ENCODE data around the gene ZIC5. TPM values are rescaled to one million over a fixed set of nuclear protein-coding genes. Genes with fewer than 3 reads are reported as not detected.

Gene ZIC5
- total and polyA plus RNA-seq, 2 of the 4 experiments (the other 2 are of a cell fraction): not detected

DNA sequence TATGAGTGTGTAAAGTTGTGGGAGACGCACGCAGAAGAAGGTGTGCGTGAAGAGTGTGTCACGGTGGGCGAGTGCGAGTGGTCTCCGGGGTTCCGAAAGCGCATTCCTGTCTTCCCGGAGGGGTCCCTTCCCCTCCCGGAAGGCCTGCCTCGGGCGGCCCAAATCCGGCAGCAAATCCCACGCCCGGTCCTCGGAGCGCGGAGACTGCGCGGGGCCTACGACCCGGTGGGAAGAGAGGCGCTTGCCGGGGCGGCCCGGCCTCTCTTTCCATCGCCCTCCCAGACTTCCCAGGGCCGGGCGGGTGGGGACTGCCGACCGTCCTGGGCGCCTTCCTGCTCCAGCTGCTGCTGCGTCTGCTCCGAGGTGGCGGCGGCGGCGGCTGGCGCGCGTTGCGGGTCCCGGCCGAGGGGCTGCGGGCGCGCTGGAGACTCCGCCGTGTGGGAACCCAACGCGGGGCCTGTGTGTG, 2.1 kb downstream of the ZIC5 start:
- H3K9ac ChIP-seq (ENCODE audit: low read depth, low read length): no peak overlapping the region
- H2BK20ac ChIP-seq (ENCODE audit: low read depth, low read length): no peak overlapping the region
- dilution Hi-C loops (cut with HindIII; ENCODE audit: low sequenced_read_pairs, unreplicated experiment): no loop called here
- intact Hi-C loops (cut with micrococcal nuclease): no loop called here
- WGBS, 2 experiments (ENCODE audit: extremely low coverage in 2 of 2, insufficient read length in 1 of 2): 2% methylated on average over 19 of the region's 52 CpGs; no CpG with 5 or more reads in 1 of the 2 experiments
- in situ Hi-C loops (cut with MboI; ENCODE audit: low sequenced_read_pairs): no loop called here
- CTCF ChIA-PET: interaction anchor here (1.0 kb wide), 1 partner anchor 12 kb away, joined by 3 read pairs; the partner anchor contains the start of gene ZIC2
- H3K79me1 ChIP-seq (ENCODE audit: low read depth in 1 of 2, low read length in 2 of 2): no peaks in the 10 kb centered on the region
- DNase-seq: no peak
- no peak overlapping the region for H4K5ac ChIP-seq (ENCODE audit: low read depth, low read length)
- no peak overlapping the region for H2AFZ ChIP-seq (replicated peaks; ENCODE audit: low read length, poor library complexity)
- no peak overlapping the region for H3K56ac ChIP-seq (ENCODE audit: extremely low read depth, insufficient read depth, low read length)
- no peak overlapping the region for H4K8ac ChIP-seq (ENCODE audit: low read depth in 2 of 2, low read length in 2 of 2)
- peaks cover 91% of the 10 kb centered on the region for H3K27me3 ChIP-seq (ENCODE audit: control insufficient read depth, insufficient read depth, low read length)
- H2AK9ac ChIP-seq (replicated peaks; ENCODE audit: low read depth, low read length, poor library complexity): no peak overlapping the region
- H3K36me3 ChIP-seq (ENCODE audit: control insufficient read depth, insufficient read depth, low read length): no peaks in the 10 kb centered on the region
- no peaks in the 10 kb centered on the region for H3K9me1 ChIP-seq (ENCODE audit: insufficient read depth, low read length)
- no peak overlapping the region for H3K4ac ChIP-seq (ENCODE audit: low read depth, low read length)
- H3K9me3 ChIP-seq (ENCODE audit: control insufficient read depth, insufficient read depth, low read length): peaks cover 18% of the 10 kb centered on the region
- no peaks in the 10 kb centered on the region; the same call in 1 of the 2 replicates for H4K20me1 ChIP-seq (ENCODE audit: insufficient read depth, low read length)
- H3K4me2 ChIP-seq (ENCODE audit: low read depth, low read length): no peak overlapping the region
- H2BK5ac ChIP-seq (ENCODE audit: low read depth, low read length, poor library complexity, severe bottlenecking): no peak overlapping the region
- no peak overlapping the region for H2BK120ac ChIP-seq (ENCODE audit: low read depth, low read length)
- H4K91ac ChIP-seq (ENCODE audit: insufficient read depth, low read depth, low read length): no peak overlapping the region
- TF ChIP-seq, protein P1, sequence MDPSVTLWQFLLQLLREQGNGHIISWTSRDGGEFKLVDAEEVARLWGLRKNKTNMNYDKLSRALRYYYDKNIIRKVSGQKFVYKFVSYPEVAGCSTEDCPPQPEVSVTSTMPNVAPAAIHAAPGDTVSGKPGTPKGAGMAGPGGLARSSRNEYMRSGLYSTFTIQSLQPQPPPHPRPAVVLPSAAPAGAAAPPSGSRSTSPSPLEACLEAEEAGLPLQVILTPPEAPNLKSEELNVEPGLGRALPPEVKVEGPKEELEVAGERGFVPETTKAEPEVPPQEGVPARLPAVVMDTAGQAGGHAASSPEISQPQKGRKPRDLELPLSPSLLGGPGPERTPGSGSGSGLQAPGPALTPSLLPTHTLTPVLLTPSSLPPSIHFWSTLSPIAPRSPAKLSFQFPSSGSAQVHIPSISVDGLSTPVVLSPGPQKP (IDR thresholded peaks at IDR 0.05; ENCODE audit: borderline replicate concordance, low read depth, low read length): no peak
- TF ChIP-seq CHD1 (IDR thresholded peaks at IDR 0.05; ENCODE audit: low read depth, low read length) (no peak), RAD21 (IDR thresholded peaks at IDR 0.05; ENCODE audit: low read length) (no peak), FOS (IDR thresholded peaks at IDR 0.05; ENCODE audit: low read depth, low read length) (no peak), SMC3 (IDR thresholded peaks at IDR 0.05; ENCODE audit: low read depth, low read length) (no peak), MXI1 (IDR thresholded peaks at IDR 0.05; ENCODE audit: borderline replicate concordance, low read depth, low read length) (no peak), POLR2A (IDR thresholded peaks at IDR 0.05; ENCODE audit: low read depth, low read length) (no peak), RFX5 (IDR thresholded peaks at IDR 0.05; ENCODE audit: low read depth, low read length) (no peak), MAZ (IDR thresholded peaks at IDR 0.05; ENCODE audit: borderline replicate concordance, low read depth, low read length) (no peak), BHLHE40 (IDR thresholded peaks at IDR 0.05; ENCODE audit: low read depth, low read length) (no peak), CTCF (conservative IDR thresholded peaks at IDR 0.05; ENCODE audit: low read depth, low read length) (no peak), MAFK (IDR thresholded peaks at IDR 0.05; ENCODE audit: low read depth, low read length) (no peak)
- TF ChIP-seq, protein P2, sequence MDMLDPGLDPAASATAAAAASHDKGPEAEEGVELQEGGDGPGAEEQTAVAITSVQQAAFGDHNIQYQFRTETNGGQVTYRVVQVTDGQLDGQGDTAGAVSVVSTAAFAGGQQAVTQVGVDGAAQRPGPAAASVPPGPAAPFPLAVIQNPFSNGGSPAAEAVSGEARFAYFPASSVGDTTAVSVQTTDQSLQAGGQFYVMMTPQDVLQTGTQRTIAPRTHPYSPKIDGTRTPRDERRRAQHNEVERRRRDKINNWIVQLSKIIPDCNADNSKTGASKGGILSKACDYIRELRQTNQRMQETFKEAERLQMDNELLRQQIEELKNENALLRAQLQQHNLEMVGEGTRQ (IDR thresholded peaks at IDR 0.05; ENCODE audit: low read depth, low read length): no peak
- H3K27ac ChIP-seq (ENCODE audit: insufficient read depth, low read length): no peak overlapping the region
- POLR2A ChIA-PET (ENCODE audit: unreplicated experiment): no interaction called here
- no peak overlapping the region for H2AK5ac ChIP-seq (ENCODE audit: low read depth, low read length)
- ATAC-seq (ENCODE audit: low read depth): no peak
- H3K23ac ChIP-seq (ENCODE audit: low read depth, low read length): no peak overlapping the region
- no peak overlapping the region for H2BK15ac ChIP-seq (ENCODE audit: low read depth, low read length)
- BruUV-seq (replicated peaks): no TSS peak
- no peak overlapping the region for H3K14ac ChIP-seq (replicated peaks; ENCODE audit: low read depth, low read length)
- no peak overlapping the region for H3K18ac ChIP-seq (ENCODE audit: low read depth, low read length)
- H3K4me3 ChIP-seq (ENCODE audit: insufficient read depth, low read depth, low read length): no peak overlapping the region
- peaks cover 2% of the 10 kb centered on the region; the same call in 1 of the 2 replicates for H3K4me1 ChIP-seq (ENCODE audit: control insufficient read depth, insufficient read depth, low read length)
